GM19099 (cell line): ENCODE measurements around the gene CYS1.

ENCODE experiments used
- POLR2A ChIP-seq: IDR thresholded peaks from 3 replicates; pipeline ENCODE4 v1.6.1; 2011; ENCODE audit warnings: low read depth; ENCODE audit not compliant: insufficient read length; ENCODE audit errors: extremely low read depth

The CYS1 gene

DNA sequence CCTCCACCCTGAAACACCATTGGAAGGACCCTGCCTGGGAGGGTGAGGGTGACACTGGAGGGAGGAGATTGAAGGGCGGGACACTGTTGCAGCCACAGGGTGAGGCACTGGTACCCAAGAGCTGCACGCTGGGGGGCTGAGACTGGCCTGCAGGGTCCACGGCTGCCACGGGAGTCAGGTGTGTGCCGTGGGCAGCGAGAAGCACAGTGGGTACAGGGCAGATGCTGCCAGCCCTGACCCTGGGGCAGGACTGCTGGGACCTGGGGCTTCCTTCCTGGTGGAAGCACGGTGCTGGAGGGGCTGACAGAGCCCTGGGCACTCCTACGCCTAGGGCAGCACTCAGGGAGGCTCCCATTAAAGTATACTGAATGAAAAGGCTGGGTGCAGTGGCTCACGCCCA, 16.6 kb downstream of the CYS1 start:
- TF ChIP-seq POLR2A = no peak

DNA sequence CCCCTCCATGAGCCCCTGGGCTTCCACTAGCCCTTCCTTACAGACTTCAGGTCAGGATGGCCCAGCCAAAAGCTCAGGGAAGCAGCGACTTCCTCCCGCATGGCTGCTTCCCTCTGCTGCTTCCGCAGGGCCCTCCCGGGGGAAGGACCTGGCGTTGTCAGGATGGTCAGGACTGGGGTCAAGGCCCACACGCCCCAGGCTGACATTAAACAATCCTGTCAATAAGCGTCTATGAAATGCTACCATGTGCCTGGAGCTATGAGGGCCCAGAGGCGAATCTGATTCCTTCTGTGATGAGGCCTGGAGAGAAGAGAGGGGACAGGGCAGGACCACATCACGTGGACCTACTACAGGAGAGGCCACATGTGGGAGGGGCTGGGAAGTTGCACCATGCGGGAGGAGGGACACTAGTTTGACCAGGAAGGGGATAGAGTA, 17.3 kb downstream of the CYS1 start:
- no peak for TF ChIP-seq POLR2A

DNA sequence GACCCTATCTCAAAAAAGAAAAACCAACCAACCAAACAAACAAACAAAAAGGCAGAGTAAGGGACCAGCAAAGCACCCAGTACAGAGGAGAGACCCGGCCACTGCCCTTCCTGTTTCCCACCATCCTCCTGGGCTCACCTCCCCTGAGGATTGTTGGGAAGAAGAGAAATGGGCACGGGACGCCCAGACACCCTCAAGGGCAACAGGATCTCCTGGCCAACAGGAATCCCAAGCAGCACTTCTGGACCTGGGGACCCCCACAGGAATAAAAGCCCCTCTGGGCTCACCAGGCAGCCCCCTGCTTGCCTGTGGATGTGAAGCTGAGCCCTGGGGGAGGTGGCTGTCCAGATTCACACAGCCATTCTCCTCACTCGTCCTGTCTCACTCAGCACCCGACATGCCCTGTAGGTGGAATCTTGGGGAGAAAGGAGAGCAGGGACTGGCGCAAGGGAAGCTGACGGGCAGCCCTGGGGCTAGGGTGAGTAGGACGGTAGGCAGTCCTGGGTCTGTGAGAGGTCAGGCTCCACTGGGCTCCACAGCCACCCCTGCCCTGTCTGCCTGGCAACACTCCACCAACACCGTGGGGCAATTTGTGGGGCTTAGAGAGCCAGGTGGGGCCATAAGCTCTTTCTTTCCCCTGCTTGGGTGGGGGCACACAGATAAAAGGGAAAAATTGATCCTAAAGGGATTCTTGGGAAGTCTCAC, 18.8 kb downstream of the CYS1 start:
- no peak for TF ChIP-seq POLR2A

DNA sequence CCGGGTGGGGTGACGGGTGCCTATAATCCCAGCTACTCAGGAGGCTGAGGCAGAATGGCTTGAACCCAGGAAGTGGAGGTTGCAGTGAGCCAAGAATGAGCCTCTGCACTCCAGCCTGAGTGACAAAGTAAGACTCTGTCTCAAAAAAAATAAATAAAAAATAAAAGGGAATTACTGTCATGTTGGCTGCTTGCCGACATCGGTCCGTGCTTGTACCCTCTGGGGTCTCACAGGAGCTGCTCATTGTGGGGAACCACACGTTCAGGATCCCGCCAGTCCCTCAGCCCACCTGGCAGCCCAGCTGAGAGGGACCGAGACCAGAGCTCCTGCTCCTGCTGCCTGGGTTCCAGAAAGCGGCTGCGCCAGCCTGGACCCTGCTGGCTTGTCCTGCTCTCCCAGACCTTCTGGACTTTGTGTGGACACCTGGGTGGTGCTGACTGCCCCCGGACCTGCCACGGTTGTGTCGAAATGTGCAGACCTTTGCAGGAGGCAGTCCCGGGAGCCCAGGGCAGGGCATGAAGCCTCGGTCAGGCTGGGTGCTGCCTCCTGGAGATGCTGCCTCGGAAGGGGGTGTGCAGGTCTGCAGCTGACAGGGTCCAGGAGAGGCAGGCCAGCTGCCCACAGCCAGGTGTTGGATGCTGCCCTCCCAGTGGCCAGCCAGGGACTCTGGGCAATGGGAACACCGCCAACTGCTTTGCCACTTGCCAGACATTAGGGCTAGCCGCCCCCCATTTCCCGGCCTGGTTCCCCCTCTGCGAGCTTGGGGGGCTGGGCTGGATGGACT, 20.5 kb downstream of the CYS1 start:
- TF ChIP-seq POLR2A = no peak

DNA sequence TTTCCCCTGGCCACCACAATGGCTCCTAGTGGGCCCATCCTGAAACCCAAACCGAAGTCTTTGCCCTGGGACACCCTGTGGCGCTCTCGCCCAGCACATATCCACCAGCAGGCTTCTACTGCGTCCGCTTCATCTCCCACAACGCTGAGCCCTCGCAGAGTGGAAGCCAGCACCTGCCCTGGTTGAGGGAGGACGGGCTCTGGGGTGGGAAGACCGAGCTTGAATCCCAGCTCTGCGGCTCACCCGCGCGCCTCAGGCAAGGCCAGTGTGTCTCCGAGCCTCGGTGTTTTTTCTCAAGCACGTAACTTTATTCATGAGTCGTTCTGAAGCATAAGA, 21.2 kb downstream of the CYS1 start:
- no peak for TF ChIP-seq POLR2A

DNA sequence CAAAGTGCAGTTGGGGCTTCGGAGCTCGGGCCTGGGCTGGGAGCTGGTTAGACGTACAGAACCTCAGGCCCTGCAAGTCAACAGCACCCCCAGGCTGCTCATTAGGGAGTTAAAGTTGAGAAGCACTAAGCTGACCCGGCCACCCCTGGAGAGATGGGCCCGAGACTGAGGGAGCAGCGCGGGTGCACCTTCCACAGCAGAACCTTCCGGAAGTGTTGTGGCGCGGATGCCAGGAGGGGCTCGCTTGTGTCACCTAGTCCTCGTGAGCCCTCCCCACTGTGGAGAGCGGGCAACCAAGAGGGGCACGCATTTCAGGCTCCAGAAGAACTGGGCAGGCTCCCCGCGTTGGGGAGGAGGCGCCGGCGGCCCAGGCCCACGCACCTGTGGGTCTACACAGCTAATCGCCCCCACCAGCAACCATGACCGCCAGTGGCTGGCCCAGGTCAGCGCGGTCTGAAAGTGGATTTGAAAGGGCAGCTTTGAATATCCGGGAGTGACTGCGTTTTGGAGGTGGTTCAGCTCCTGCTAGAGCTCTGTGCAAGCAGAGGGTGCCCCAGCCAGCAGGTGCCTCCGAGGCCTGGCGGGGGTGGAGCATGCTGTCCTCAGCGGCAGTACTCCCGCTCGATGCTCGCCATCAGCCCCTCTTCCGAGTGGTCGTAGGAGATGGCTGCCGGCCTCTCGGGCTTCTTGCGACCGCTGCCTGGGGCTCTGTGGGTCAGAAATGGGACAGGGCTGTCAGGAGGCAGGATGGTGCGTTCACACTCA, 21.8 kb downstream of the CYS1 start:
- no peak for TF ChIP-seq POLR2A

DNA sequence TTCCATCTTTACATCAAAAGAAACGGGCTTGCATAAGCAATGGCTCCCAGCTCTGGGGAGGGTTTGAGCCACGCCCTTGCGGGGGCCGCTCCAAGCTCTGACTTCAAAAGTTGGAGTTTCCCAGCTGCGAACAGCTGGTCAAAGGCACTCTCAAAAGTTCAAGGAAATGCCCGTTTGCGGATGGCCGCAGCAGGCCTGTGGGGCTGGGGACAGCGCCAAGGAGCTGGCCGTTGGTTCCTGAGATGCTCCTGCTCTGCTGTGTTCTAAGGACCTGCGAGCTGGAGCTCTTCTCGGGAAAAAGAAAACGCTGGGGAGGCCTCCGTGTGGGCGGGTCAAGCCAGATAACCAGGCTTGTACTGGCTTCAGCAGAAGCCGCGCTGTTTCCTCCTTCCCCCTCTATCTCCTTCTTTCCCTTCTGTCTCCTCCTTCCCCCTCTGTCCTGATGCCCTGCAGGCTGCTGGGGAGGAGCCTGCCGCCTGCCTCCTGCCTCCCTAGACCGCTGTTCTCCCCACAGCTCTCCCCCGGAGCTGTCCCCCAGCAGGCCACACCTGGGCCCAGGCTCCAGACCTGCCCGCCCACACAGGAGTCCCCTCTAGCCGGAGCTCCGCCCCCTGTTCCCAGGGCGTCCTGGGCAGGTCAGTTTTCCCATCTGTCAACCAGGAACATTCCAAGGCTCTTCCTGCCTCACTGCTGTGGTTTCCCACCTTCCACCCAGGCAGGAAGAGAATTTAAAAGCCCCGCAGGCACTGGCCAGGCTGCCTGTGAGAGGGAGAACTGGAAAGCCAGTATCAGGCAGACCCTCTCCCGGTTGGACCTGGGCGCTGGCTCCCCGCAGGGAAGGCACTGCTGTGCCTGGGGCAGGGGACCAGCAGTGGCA, 22.7 kb downstream of the CYS1 start:
- TF ChIP-seq POLR2A = no peak

DNA sequence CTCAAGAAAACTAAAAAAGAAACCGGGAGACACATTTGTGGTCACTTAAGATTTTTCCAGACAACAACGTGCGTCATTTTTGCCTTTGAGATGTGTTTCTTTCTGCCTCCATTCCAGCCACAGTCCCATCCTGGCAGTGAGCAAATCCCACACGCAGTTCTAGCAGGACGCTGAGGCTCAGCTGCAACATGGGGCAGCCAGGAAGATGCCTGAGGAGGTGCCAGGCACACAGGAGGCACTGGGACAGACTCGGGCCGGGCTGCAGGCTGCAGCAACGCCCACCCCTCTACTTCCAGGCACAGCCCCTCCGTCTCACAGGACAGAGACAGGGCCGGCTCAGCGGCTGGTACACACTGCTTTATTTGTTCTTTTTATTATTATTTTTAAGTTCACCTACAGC, 23.8 kb downstream of the CYS1 start:
- TF ChIP-seq POLR2A = no peak

DNA sequence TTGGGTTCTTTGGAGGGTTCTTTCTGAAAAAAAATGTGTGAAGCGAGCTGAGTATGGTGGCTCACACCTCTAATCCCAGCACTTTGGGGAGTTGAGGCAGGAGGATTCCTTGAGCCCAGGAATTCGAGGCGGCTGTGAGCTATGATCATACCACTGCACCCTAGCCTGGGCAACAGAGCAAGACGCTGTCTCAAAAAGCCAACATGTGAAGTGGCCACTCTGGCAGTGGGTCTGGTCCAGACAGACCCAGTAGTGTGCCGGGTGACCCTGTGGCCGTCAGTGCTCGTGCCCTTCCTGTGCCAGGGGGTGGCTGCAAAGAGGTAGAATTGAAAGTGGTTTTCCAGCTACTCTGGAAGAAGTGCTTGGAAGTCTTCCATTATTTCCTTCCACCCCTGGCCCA, 25.2 kb downstream of the CYS1 start:
- no peak for TF ChIP-seq POLR2A

DNA sequence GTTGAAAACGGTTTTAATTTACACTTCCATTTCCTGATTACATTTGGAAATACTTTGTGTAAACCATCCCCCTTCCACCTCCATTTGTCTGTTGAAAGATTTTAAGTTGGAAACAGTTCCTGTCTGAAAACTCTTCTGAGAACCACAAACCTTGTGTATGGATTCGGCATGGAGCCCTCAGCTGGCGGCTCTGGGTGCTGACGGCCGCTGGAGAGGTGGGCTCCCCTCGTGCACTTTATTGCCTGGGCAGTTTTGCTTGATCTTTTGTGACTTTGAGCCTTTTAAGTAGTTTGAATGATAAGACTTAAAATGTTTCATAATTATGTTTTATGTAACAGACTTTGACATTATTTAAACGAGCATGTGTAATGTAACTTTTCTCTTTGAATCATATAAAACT, 25.8 kb downstream of the CYS1 start:
- TF ChIP-seq POLR2A = no peak

DNA sequence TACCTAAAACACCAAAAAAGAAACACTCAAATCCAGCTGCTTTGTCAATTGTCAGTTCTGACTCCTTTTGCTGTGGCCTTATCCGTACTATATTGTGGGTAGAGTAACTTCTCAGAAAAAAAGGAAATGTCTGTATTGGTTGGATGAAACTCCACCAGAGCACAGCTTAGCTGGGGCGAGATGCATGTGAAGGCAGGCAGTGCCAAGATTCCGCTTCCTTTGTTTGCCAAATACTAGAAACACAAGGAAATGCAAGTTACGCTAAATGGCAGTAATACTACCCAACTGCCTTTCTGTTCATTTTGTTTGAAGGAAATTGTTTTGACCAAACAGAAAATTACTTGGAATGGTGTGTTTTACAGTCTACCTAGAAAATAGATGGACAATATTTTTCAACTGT, 26.9 kb downstream of the CYS1 start:
- no peak for TF ChIP-seq POLR2A

DNA sequence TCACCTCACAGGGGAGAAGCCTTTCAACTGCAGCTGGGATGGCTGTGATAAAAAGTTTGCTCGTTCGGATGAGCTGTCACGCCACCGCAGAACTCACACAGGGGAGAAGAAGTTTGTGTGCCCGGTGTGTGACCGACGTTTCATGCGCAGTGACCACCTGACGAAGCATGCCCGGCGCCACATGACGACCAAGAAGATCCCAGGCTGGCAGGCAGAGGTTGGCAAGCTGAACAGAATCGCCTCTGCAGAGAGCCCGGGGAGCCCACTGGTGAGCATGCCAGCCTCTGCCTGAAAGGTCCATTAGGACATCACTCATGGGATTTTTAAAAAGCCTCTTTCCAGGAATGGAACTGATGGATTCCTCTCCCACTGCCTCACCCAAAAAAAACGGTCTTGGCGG, 28.0 kb downstream of the CYS1 start:
- no peak for TF ChIP-seq POLR2A

DNA sequence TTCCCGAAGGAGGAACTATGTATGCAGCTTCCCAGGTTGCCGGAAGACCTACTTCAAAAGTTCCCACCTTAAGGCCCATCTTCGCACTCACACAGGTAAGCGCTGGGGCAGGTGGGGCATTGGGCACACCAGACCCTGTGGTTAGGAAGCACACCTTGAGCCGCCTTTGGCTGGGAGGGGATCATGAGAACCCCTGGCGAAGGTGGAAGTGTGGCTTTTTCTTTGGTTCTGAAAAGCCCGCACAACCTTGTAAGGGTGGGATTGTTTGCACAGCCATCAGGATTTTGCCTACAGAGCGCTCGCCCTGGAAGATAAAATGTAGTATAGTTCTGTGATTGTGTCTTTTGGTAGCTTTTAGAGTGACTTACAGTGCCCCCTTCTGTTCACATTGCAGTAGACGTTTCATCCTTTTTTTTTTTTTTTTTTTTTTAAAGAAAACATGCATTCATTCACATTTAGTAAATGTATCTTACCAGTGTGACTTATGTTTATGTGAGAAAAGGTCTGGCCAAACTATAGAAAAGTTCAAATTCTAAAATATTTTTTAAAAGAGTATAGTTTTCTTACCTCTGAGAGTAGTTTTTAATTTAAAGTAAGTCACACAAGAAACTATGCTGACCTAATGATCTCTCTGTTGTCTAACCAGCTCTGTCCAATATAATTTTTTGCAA, 31.6 kb downstream of the CYS1 start:
- no peak for TF ChIP-seq POLR2A
